ENCODE measurements around the gene DEUP1. TPM values are rescaled to one million over a fixed set of nuclear protein-coding genes. Genes with fewer than 3 reads are reported as not detected.

The DEUP1 gene
- total RNA-seq, 2 experiments from 2014 or later, result not detected

DNA sequence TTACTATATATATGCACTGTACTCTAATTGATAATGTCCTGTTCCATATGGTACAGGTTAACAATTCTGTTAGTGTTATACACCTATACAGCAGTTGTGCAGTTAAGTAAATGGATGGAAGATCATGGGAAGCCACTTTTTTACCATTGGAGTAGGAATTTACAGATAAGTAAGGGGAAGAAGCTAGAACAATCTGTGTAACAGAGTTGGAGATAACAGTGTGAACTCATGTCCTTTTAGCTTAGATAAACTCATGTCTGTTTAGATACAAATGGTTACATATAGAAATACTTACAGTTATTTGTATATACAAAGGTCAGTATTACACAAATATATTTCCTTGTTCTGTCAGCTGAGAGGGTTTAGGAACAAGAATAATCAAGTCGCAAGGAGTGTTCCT, 6.8 kb upstream of the DEUP1 start:
- H3K27me3 Mint-ChIP-seq, result peaks cover 3% of the 10 kb centered on the region
- CTCF ChIA-PET, result no interaction called here
- no peak overlapping the region for H3K4me3 Mint-ChIP-seq
- POLR2A ChIA-PET, result no interaction called here
- H3K4me1 Mint-ChIP-seq (ENCODE audit: low read depth), result no peaks in the 10 kb centered on the region
- ATAC-seq (no peak), DNase-seq (no peak)
- H3K9me3 Mint-ChIP-seq, result peaks cover 4% of the 10 kb centered on the region
- TF ChIP-seq CTCF (IDR thresholded peaks at IDR 0.05), result no peak
- H3K27ac Mint-ChIP-seq, result no peak overlapping the region
- intact Hi-C loops (cut with micrococcal nuclease), result no loop called here
- H3K36me3 Mint-ChIP-seq (ENCODE audit: low read depth), result no peaks in the 10 kb centered on the region

- H3K27me3 Mint-ChIP-seq, result peaks cover 9% of the 10 kb centered on the region
- ATAC-seq (no peak), DNase-seq (no peak)
- H3K9me3 Mint-ChIP-seq, result peaks cover under 1% of the 10 kb centered on the region
- intact Hi-C loops (cut with micrococcal nuclease), result no loop called here
- no peak for TF ChIP-seq CTCF (IDR thresholded peaks at IDR 0.05)
- CTCF ChIA-PET, result no interaction called here
- H3K27ac Mint-ChIP-seq, result no peak overlapping the region
- no peaks in the 10 kb centered on the region for H3K4me1 Mint-ChIP-seq (ENCODE audit: low read depth)
- no peak overlapping the region for H3K4me3 Mint-ChIP-seq
- no peaks in the 10 kb centered on the region for H3K36me3 Mint-ChIP-seq (ENCODE audit: low read depth)
- POLR2A ChIA-PET, result no interaction called here
Measured at GRCh38 chr11:93324500-93324899, 6.0 kb upstream of the DEUP1 start.

GRCh38 chr11:93326681-93327080, 3.9 kb upstream of the DEUP1 start:
- POLR2A ChIA-PET, result no interaction called here
- no peak overlapping the region for H3K4me3 Mint-ChIP-seq
- H3K36me3 Mint-ChIP-seq (ENCODE audit: low read depth), result no peaks in the 10 kb centered on the region
- CTCF ChIA-PET, result interaction anchor here (0.8 kb wide), 1 partner anchor 92 kb away, joined by 3 read pairs; no protein-coding TSS in a partner anchor
- H3K27me3 Mint-ChIP-seq, result peaks cover 21% of the 10 kb centered on the region
- no peak for TF ChIP-seq CTCF (IDR thresholded peaks at IDR 0.05)
- DNase-seq (no peak), ATAC-seq (no peak)
- H3K9me3 Mint-ChIP-seq, result no peaks in the 10 kb centered on the region
- no peak overlapping the region for H3K27ac Mint-ChIP-seq
- H3K4me1 Mint-ChIP-seq (ENCODE audit: low read depth), result peaks cover 5% of the 10 kb centered on the region
- intact Hi-C loops (cut with micrococcal nuclease), result no loop called here

DNA sequence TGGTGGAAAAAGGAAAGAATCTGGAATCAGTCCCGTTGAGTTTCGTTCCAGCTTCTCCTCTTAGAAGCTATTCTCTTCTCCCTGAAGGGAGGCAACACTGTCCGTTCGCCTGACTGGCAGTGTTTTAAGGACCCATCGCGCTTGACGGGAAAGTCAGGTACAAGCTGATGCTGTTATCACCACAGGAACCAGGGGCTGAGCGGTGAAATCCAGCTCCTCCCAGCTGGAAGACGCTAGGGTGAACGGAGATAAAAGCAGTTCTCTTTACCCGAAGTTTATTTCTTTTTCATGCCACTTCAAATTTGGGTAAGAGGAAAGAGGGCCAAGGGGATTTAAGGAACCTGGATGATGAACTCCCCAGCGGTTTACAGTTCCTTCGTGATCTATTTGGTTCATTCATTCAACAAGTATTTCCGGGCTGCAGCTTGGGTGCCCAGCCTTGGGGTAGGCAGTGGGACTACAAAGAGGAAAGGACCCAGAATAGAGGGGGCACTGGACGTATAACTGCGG, 551 bp upstream of the DEUP1 start:
- TF ChIP-seq CTCF (IDR thresholded peaks at IDR 0.05), result no peak
- no peak overlapping the region for H3K27ac Mint-ChIP-seq
- no peaks in the 10 kb centered on the region for H3K36me3 Mint-ChIP-seq (ENCODE audit: low read depth)
- ChIA-PET CTCF (no interaction called here), POLR2A (no interaction called here)
- H3K27me3 Mint-ChIP-seq, result peaks cover 27% of the 10 kb centered on the region
- peaks cover 5% of the 10 kb centered on the region for H3K4me1 Mint-ChIP-seq (ENCODE audit: low read depth)
- H3K4me3 Mint-ChIP-seq, result peak overlapping the region; percentile 55
- no peak for ATAC-seq
- no peaks in the 10 kb centered on the region for H3K9me3 Mint-ChIP-seq
- no peak for DNase-seq
- intact Hi-C loops (cut with micrococcal nuclease), result no loop called here

GRCh38 chr11:93340223-93340622, 9.7 kb downstream of the DEUP1 start:
- ATAC-seq (no peak), DNase-seq (no peak)
- ChIA-PET POLR2A (no interaction called here), CTCF (interaction anchor here (0.7 kb wide), 1 partner anchor 20 kb away, joined by 3 read pairs; no protein-coding TSS in a partner anchor)
- H3K4me1 Mint-ChIP-seq (ENCODE audit: low read depth), result no peaks in the 10 kb centered on the region
- H3K4me3 Mint-ChIP-seq, result no peak overlapping the region
- peaks cover 3% of the 10 kb centered on the region for H3K27me3 Mint-ChIP-seq
- H3K9me3 Mint-ChIP-seq, result no peaks in the 10 kb centered on the region
- intact Hi-C loops (cut with micrococcal nuclease), result no loop called here
- no peak overlapping the region for H3K27ac Mint-ChIP-seq
- TF ChIP-seq CTCF (IDR thresholded peaks at IDR 0.05), result no peak
- H3K36me3 Mint-ChIP-seq (ENCODE audit: low read depth), result no peaks in the 10 kb centered on the region

All from activated CD8-positive, alpha-beta T cell treated with anti-CD3 and anti-CD28 coated beads for 36 hours (primary cell).